OCI-LY1 (cell line): Measurements from ENCODE around the gene SEMA4A.

Experiments used
- H2AFZ ChIP-seq: fragments of 200-600 bp; sonication (generic), shearing (Covaris generic); 2 replicates; pipeline ENCODE4 v1.6.0; 2014; ENCODE audit warnings: antibody characterized with exemption, mild to moderate bottlenecking, low read length
- H3F3A ChIP-seq: fragments of 200-600 bp; sonication (generic), shearing (Covaris generic); 2 replicates; pipeline ENCODE4 v1.6.0; 2014; ENCODE audit warnings: mild to moderate bottlenecking, antibody characterized with exemption, low read length, moderate library complexity; ENCODE audit not compliant: insufficient read depth
- H3K27ac ChIP-seq: fragments of 200-600 bp; sonication (generic); 2 replicates; pipeline ENCODE4 v1.5.1; 2014; ENCODE audit warnings: low read length, mixed run types, mild to moderate bottlenecking, low read depth; ENCODE audit not compliant: poor library complexity, severe bottlenecking
- H3K27me3 ChIP-seq: fragments of 200-600 bp; sonication (generic); 2 replicates; pipeline ENCODE4 v1.6.0; 2014; ENCODE audit warnings: antibody characterized with exemption, mild to moderate bottlenecking, low read length, moderate library complexity; ENCODE audit not compliant: insufficient read depth
- H3K36me3 ChIP-seq: fragments of 200-600 bp; sonication (generic); 2 replicates; pipeline ENCODE4 v1.6.1; 2014; ENCODE audit warnings: mild to moderate bottlenecking, antibody characterized with exemption, low read length, moderate library complexity, mixed read lengths; ENCODE audit not compliant: insufficient read depth
- H3K4me1 ChIP-seq: fragments of 200-600 bp; sonication (generic); 2 replicates; pipeline ENCODE4 v1.5.1; 2014; ENCODE audit warnings: mild to moderate bottlenecking, low read length, moderate library complexity; ENCODE audit not compliant: insufficient read depth, severe bottlenecking
- H3K4me2 ChIP-seq: fragments of 200-600 bp; sonication (generic), shearing (Covaris generic); 2 replicates; pipeline ENCODE4 v1.6.1; 2014; ENCODE audit warnings: low read length
- H3K4me3 ChIP-seq: fragments of 200-600 bp; sonication (generic); 2 replicates; pipeline ENCODE4 v1.5.1; 2014; ENCODE audit warnings: low read length, low read depth, mild to moderate bottlenecking, mixed read lengths; ENCODE audit not compliant: poor library complexity, severe bottlenecking
- H3K79me2 ChIP-seq: fragments of 200-600 bp; shearing (Covaris generic); 2 replicates; pipeline ENCODE4 v1.6.1; 2016; ENCODE audit warnings: mixed run types, low read length, mixed read lengths; ENCODE audit not compliant: insufficient read depth
- H3K9ac ChIP-seq: fragments of 200-600 bp; sonication (generic), shearing (Covaris generic); 2 replicates; pipeline ENCODE4 v1.6.1; 2014; ENCODE audit warnings: mild to moderate bottlenecking, low read length, mixed read lengths
- H3K9me2 ChIP-seq: fragments of 200-600 bp; sonication (generic), shearing (Covaris generic); 2 replicates; pipeline ENCODE4 v1.6.1; 2014; ENCODE audit warnings: low read depth, mild to moderate bottlenecking, low read length, mixed read lengths
- H3K9me3 ChIP-seq: fragments of 200-600 bp; shearing (Covaris generic); 2 replicates; pipeline ENCODE4 v1.6.1; 2014; ENCODE audit warnings: low read length, mixed read lengths
- H4K20me1 ChIP-seq: fragments of 200-600 bp; sonication (generic), shearing (Covaris generic); 2 replicates; pipeline ENCODE4 v1.6.0; 2016; ENCODE audit warnings: mild to moderate bottlenecking, low read length; ENCODE audit not compliant: insufficient read depth
- CTCF ChIP-seq: fragments of 200-600 bp; sonication (generic), shearing (Covaris generic); IDR thresholded peaks from 2 replicates; pipeline ENCODE4 v1.5.1; 2017; ENCODE audit warnings: mild to moderate bottlenecking, antibody characterized with exemption, low read length, moderate library complexity, mixed read lengths
- EZH2 ChIP-seq: fragments of 200-600 bp; sonication (generic), shearing (Covaris generic); IDR thresholded peaks from 2 replicates; pipeline ENCODE4 v1.8.0; 2017; ENCODE audit warnings: borderline replicate concordance, mixed run types, mild to moderate bottlenecking, antibody characterized with exemption, low read length, moderate library complexity, mixed read lengths

Gene SEMA4A

GRCh38 chr1:156106624-156107488 lies 46.5 kb upstream of the SEMA4A start:
- H2AFZ ChIP-seq = no peak overlapping the region

GRCh38 chr1:156108057-156108456 lies 45.3 kb upstream of the SEMA4A start:
- H3K4me2 ChIP-seq = no peak overlapping the region
- H4K20me1 ChIP-seq = no peaks in the 10 kb centered on the region
- H3F3A ChIP-seq = peaks cover 2% of the 10 kb centered on the region; the same call in 1 of the 2 replicates
- H3K9me2 ChIP-seq = no peaks in the 10 kb centered on the region
- no peak overlapping the region for H3K4me3 ChIP-seq
- peaks cover 15% of the 10 kb centered on the region for H3K4me1 ChIP-seq
- H2AFZ ChIP-seq = no peak overlapping the region
- TF ChIP-seq EZH2 (no peak), CTCF (no peak)
- H3K36me3 ChIP-seq = no peaks in the 10 kb centered on the region
- no peaks in the 10 kb centered on the region for H3K79me2 ChIP-seq
- no peak overlapping the region for H3K9ac ChIP-seq
- peaks cover 9% of the 10 kb centered on the region for H3K27me3 ChIP-seq
- no peak overlapping the region for H3K27ac ChIP-seq
- no peaks in the 10 kb centered on the region for H3K9me3 ChIP-seq

More at GRCh38 chr1:156106624-156107488, 46.5 kb upstream of the SEMA4A start:
- TF ChIP-seq EZH2 (no peak), CTCF (no peak)
- no peak overlapping the region for H3K9ac ChIP-seq
- peaks cover 9% of the 10 kb centered on the region for H3K27me3 ChIP-seq
- no peak overlapping the region; the same call in 1 of the 2 replicates for H3K4me2 ChIP-seq
- peaks cover 15% of the 10 kb centered on the region for H3K4me1 ChIP-seq
- H3K27ac ChIP-seq = peak overlapping the region; percentile 19
- no peaks in the 10 kb centered on the region for H4K20me1 ChIP-seq
- no peaks in the 10 kb centered on the region for H3K79me2 ChIP-seq
- no peaks in the 10 kb centered on the region for H3K9me3 ChIP-seq
- H3K9me2 ChIP-seq = no peaks in the 10 kb centered on the region
- H3K36me3 ChIP-seq = no peaks in the 10 kb centered on the region
- peaks cover 2% of the 10 kb centered on the region; the same call in 1 of the 2 replicates for H3F3A ChIP-seq
- no peak overlapping the region for H3K4me3 ChIP-seq

DNA sequence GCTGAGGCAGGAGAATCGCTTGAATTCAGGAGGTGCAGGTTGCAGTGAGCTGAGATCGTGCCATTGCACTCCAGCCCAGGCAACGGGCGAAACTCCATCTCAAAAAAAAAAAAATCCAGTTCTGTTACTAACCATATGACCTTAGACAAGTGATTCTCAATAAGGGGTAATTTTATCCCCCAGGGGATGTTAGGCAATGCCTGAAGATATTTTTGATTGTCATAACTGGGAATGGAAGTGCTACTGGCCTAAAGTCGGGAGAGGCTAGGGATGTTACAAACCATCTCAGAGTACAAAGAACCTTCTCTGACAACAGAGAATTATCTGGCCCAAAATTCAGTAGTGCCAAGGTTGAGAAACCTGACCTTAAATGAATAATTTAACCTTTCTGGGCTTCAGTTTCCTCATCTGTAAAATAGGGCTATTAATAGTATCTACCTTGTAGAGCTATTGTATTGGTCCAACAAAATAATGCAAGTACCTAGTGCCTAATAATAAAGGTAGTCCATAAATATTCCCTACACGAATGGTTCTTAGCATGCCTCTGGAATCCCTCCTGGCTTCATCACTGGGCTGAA lies 44.6 kb upstream of the SEMA4A start:
- Histone ChIP-seq H4K20me1 (no peaks in the 10 kb centered on the region), H3K9me2 (no peaks in the 10 kb centered on the region), H3K4me1 (peaks cover 15% of the 10 kb centered on the region), H3F3A (peaks cover 2% of the 10 kb centered on the region; the same call in 1 of the 2 replicates), H3K9ac (no peak overlapping the region), H3K79me2 (no peaks in the 10 kb centered on the region), H3K36me3 (no peaks in the 10 kb centered on the region), H3K4me2 (no peak overlapping the region), H3K4me3 (no peak overlapping the region), H3K27ac (no peak overlapping the region), H2AFZ (no peak overlapping the region), H3K27me3 (peaks cover 9% of the 10 kb centered on the region), H3K9me3 (no peaks in the 10 kb centered on the region)
- TF ChIP-seq EZH2 (no peak), CTCF (no peak)
